ENCODE measurements around the gene APOBR. TPM values are rescaled to one million over a fixed set of nuclear protein-coding genes. Genes with fewer than 3 reads are reported as not detected.
"Not testable (repeated sequence)": the region's sequence is repeated elsewhere in the genome, so short reads cannot be mapped to it uniquely, and the experiment has no call there.

The APOBR gene, protein sequence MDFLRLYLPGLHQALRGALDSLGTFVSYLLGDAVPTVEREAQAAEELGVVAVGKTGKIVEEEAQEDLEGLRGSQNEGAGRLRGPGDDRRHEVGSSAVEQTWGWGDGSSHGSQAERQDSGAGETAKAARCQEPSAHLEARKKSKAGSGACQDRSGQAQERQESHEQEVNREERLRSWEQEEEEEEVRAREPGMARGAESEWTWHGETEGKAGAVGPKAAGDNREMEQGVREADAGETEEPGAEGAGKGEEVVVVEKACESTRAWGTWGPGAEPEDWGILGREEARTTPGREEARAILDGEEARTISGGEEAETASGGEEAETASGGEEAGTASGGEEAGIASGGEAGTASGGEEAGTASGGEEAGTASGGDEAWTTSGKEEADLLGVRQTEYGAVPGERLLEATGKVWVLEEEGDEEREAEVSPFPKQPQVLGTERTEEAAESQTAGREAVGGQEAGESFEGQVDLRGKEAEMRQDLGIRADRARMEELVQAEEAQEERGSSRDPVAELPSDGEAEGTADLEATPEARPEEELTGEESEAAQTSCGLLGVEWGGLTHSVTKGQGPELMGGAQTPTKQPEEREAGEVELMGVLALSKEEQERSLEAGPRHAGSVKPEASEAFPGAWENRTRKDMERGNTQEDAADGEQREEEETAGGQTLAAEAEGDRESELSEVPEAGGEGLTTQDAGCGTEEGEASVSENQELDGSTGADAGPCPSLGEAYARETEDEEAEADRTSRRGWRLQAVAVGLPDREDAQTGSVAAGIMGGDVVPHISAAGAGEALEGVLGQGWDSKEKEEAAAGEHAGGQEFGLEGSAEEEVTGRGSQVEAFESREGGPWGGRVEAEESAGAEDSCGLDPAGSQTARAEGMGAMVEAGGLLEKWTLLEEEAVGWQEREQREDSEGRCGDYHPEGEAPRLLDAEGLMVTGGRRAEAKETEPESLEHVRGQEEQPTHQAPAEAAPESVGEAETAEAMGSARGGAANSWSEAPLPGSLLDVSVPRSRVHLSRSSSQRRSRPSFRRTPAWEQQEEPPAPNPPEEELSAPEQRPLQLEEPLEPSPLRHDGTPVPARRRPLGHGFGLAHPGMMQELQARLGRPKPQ
- polyA plus RNA-seq, result 10 to 100 TPM in 1 of 4 donors, 1 to 10 TPM in 2, under 1 TPM in 1; 0.89 to 11.9 (median 2.3) TPM
- long read RNA-seq, donor 1, result 0 reads
- long read RNA-seq, donor 2, result 0 reads
- long read RNA-seq, donor 3, result 0 reads
- long read RNA-seq, donor 4, result 0 reads
- long read RNA-seq, donor 5, result 0 reads
- long read RNA-seq, donor 6, result 0 reads
- long read RNA-seq, donor 7, result 0 reads
- long read RNA-seq, donor 8, result 0 reads
- long read RNA-seq, donor 9, result 0 reads
- long read RNA-seq, donor 10, partial matches to known transcripts, result 5 of 5 reads
- long read RNA-seq, donor 10, other reads (novel, unspliced or antisense), result 0 of 5 reads

DNA sequence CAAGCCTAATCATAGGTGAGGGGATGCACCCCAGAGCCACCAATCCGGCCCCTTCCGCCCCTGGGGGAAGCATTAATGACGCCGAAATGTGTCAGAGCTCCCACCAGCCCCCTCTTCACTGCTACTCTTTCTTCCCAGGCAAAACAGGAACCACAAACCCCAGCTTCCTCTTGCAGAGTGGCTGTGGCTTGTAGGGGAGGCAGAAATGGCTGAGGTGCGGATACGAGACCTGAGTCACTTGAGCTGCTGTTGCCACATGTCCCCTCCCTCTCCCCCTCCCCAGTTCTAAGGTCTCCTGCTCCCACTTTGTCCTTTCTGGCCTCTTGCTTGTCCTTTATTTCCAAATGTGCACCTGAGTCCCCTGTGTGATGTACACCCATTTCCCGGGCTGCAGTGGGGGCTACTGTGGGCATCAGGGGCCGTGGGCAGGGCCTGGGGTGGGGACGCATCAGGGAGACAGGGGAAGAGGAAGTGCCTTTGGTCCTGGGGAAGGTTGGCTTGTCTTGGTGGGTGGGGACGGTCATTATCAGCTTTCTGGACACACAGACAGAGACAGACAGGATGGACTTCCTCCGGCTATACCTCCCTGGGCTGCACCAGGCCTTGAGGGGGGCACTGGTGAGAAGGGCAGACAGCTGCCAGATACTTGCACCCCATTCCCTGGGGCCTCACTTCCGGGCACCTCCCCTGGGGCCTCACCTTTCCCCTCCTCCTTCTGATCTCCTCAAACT is at the start of gene APOBR:
TSS of gene APOBR (plus strand) at position 523 of the 731 bp plus-strand sequence. CDS start at position 562, 39 bp downstream.
- peak; percentile 59 to 77 for DNase-seq
- 41 to 63% (median 49%) methylated on average over 10 to 12 of the region's 12 CpGs for WGBS, 3 donors
- H3K27ac ChIP-seq (ENCODE audit: low read depth in 1 of 3, low read length in 2 of 3), result peak within 1 kb of the TSS; percentile 39 to 89 (median 63)

GRCh38 chr16:28446388-28446787 is 48.1 kb upstream of the APOBR start:
- H3K4me3 ChIP-seq (ENCODE audit: low read depth in 1 of 3, low read length in 3 of 3); FAIRE-seq; H3K9me3 ChIP-seq (ENCODE audit: control insufficient read depth in 2 of 2, insufficient read depth in 1 of 2, low read depth in 1 of 2, low read length in 1 of 2); H3K4me1 ChIP-seq (ENCODE audit: control insufficient read depth in 3 of 3, insufficient read depth in 2 of 3, low read depth in 1 of 3, low read length in 2 of 3); H3K27ac ChIP-seq (ENCODE audit: low read depth in 1 of 3, low read length in 2 of 3); H3K36me3 ChIP-seq (ENCODE audit: control insufficient read depth in 3 of 3, insufficient read depth in 2 of 3, low read depth in 1 of 3, low read length in 3 of 3); H3K27me3 ChIP-seq (ENCODE audit: control insufficient read depth in 3 of 3, insufficient read depth in 3 of 3, low read length in 3 of 3); DNase-seq: not testable (repeated sequence)
- no CpG with 5 or more reads among the region's 4 CpGs for WGBS, 3 donors

More for the DNA sequence above, at the start of gene APOBR:
- Histone ChIP-seq H3K36me3 (ENCODE audit: control insufficient read depth in 3 of 3, insufficient read depth in 2 of 3, low read depth in 1 of 3, low read length in 3 of 3) (peaks cover 0 to 6% (median 0%) of the 10 kb centered on the region in 3 donors), H3K4me3 (ENCODE audit: low read depth in 1 of 3, low read length in 3 of 3) (peak within 1 kb of the TSS; percentile 1 to 46 (median 35)), H3K9me3 (ENCODE audit: control insufficient read depth in 2 of 2, insufficient read depth in 1 of 2, low read depth in 1 of 2, low read length in 1 of 2) (no peaks in the 10 kb centered on the region), H3K27me3 (ENCODE audit: control insufficient read depth in 3 of 3, insufficient read depth in 3 of 3, low read length in 3 of 3) (no peaks in the 10 kb centered on the region), H3K4me1 (ENCODE audit: control insufficient read depth in 3 of 3, insufficient read depth in 2 of 3, low read depth in 1 of 3, low read length in 2 of 3) (peaks cover 0 to 17% (median 0%) of the 10 kb centered on the region in 3 donors)
- no peak for FAIRE-seq

DNA sequence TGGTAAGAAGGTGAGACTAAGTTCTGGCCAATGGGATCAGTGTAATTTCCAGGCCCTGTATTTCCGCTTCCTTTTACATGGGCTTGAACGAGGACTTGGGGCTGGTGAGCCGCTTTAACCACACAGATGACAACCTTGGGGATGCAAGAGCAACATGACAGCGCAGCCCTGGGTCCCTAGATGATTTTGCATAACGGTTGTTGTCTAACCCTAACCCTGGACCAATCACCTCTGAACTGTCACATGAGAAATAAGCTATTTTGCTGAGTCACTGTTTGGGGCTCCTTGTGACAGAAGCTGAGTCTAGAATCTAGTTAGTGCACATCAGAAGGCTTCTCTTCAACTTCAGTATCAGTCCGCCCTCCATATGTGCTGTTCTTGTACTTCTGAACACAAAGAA is 47.4 kb upstream of the APOBR start:
- WGBS, 3 donors, result no CpG with 5 or more reads among the region's 6 CpGs
- not testable (repeated sequence) for FAIRE-seq

DNA sequence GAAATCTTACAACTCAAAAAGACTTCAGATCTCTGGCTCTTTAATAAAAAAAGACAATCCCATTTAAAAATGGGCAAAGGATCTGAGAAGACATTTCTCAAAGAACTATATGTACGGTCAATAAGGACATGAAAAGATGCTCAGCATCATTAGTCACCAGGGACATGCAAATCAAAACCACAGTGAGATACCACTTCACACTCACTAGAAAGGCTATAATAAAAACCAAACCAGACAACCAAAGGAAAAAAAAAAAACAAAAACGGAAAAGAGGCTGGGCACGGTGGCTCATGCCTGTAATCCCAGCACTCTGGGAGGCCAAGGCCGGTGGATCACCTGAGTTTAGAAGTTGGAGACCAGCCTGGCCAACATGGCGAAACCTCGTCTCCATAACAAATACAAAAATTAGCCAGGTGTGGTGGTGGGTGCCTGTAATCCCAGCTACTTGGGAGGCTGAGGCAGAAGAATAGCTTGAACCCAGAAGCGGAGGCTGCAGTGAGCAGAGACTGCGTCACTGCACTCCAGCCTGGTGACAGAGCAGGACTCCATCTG is 20.7 kb upstream of the APOBR start:
- H3K27me3 ChIP-seq (ENCODE audit: control insufficient read depth in 3 of 3, insufficient read depth in 3 of 3, low read length in 3 of 3), result no peaks in the 10 kb centered on the region
- H3K27ac ChIP-seq (ENCODE audit: low read depth in 1 of 3, low read length in 2 of 3), result no peak overlapping the region
- WGBS, 3 donors, result 82 to 93% (median 90%) methylated on average over 8 of the region's 8 CpGs
- no peak overlapping the region for H3K4me3 ChIP-seq (ENCODE audit: low read depth in 1 of 3, low read length in 3 of 3)
- FAIRE-seq, result no peak
- H3K36me3 ChIP-seq (ENCODE audit: control insufficient read depth in 3 of 3, insufficient read depth in 2 of 3, low read depth in 1 of 3, low read length in 3 of 3), result peaks cover 4 to 42% (median 6%) of the 10 kb centered on the region in 3 donors
- no peaks in the 10 kb centered on the region for H3K9me3 ChIP-seq (ENCODE audit: control insufficient read depth in 2 of 2, insufficient read depth in 1 of 2, low read depth in 1 of 2, low read length in 1 of 2)
- no peak for DNase-seq
- H3K4me1 ChIP-seq (ENCODE audit: control insufficient read depth in 3 of 3, insufficient read depth in 2 of 3, low read depth in 1 of 3, low read length in 2 of 3), result no peaks in the 10 kb centered on the region

More for the DNA sequence above, 47.4 kb upstream of the APOBR start:
- H3K27ac ChIP-seq (ENCODE audit: low read depth in 1 of 3, low read length in 2 of 3); H3K4me3 ChIP-seq (ENCODE audit: low read depth in 1 of 3, low read length in 3 of 3); H3K9me3 ChIP-seq (ENCODE audit: control insufficient read depth in 2 of 2, insufficient read depth in 1 of 2, low read depth in 1 of 2, low read length in 1 of 2); H3K36me3 ChIP-seq (ENCODE audit: control insufficient read depth in 3 of 3, insufficient read depth in 2 of 3, low read depth in 1 of 3, low read length in 3 of 3); H3K4me1 ChIP-seq (ENCODE audit: control insufficient read depth in 3 of 3, insufficient read depth in 2 of 3, low read depth in 1 of 3, low read length in 2 of 3); DNase-seq; H3K27me3 ChIP-seq (ENCODE audit: control insufficient read depth in 3 of 3, insufficient read depth in 3 of 3, low read length in 3 of 3): not testable (repeated sequence)

DNA sequence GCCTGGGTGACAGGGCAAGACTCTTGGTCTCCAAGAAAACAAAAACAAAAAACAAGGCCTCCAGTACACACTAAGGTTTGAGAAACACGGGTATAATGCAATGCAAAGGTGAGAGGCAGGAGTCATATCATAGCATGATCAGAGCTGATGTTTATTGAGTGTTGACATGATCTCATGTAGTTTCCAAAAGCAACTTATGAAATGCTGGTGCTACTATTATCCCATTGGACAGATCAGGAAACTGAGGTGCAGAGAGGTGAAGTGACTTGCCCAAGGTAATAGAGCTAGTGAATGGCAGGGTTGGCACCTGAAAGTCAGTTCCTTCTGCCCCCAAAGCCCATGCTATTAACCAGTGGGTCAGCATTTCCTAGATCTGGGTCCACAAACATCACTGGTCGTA is 19.2 kb upstream of the APOBR start:
- FAIRE-seq (no peak), DNase-seq (no peak)
- no peaks in the 10 kb centered on the region for H3K9me3 ChIP-seq (ENCODE audit: control insufficient read depth in 2 of 2, insufficient read depth in 1 of 2, low read depth in 1 of 2, low read length in 1 of 2)
- peaks cover 4 to 54% (median 10%) of the 10 kb centered on the region in 3 donors for H3K36me3 ChIP-seq (ENCODE audit: control insufficient read depth in 3 of 3, insufficient read depth in 2 of 3, low read depth in 1 of 3, low read length in 3 of 3)
- H3K27ac ChIP-seq (ENCODE audit: low read depth in 1 of 3, low read length in 2 of 3), result no peak overlapping the region
- no peaks in the 10 kb centered on the region for H3K27me3 ChIP-seq (ENCODE audit: control insufficient read depth in 3 of 3, insufficient read depth in 3 of 3, low read length in 3 of 3)
- H3K4me1 ChIP-seq (ENCODE audit: control insufficient read depth in 3 of 3, insufficient read depth in 2 of 3, low read depth in 1 of 3, low read length in 2 of 3), result no peaks in the 10 kb centered on the region
- H3K4me3 ChIP-seq (ENCODE audit: low read depth in 1 of 3, low read length in 3 of 3), result no peak overlapping the region
- WGBS, 3 donors, result 84 to 96% (median 93%) methylated on average over 2 of the region's 2 CpGs

GRCh38 chr16:28477311-28477920 is 17.0 kb upstream of the APOBR start:
- H3K9me3 ChIP-seq (ENCODE audit: control insufficient read depth in 2 of 2, insufficient read depth in 1 of 2, low read depth in 1 of 2, low read length in 1 of 2), result no peaks in the 10 kb centered on the region
- FAIRE-seq (no peak), DNase-seq (no peak)
- 93 to 97% (median 95%) methylated on average over 14 of the region's 14 CpGs for WGBS, 3 donors
- peaks cover 0 to 2% (median 0%) of the 10 kb centered on the region in 3 donors for H3K4me1 ChIP-seq (ENCODE audit: control insufficient read depth in 3 of 3, insufficient read depth in 2 of 3, low read depth in 1 of 3, low read length in 2 of 3)
- H3K4me3 ChIP-seq (ENCODE audit: low read depth in 1 of 3, low read length in 3 of 3), result no peak overlapping the region
- H3K27me3 ChIP-seq (ENCODE audit: control insufficient read depth in 3 of 3, insufficient read depth in 3 of 3, low read length in 3 of 3), result no peaks in the 10 kb centered on the region
- peaks cover 4 to 60% (median 16%) of the 10 kb centered on the region in 3 donors for H3K36me3 ChIP-seq (ENCODE audit: control insufficient read depth in 3 of 3, insufficient read depth in 2 of 3, low read depth in 1 of 3, low read length in 3 of 3)
- H3K27ac ChIP-seq (ENCODE audit: low read depth in 1 of 3, low read length in 2 of 3), result no peak overlapping the region

GRCh38 chr16:28478506-28479180 is 15.8 kb upstream of the APOBR start:
- Histone ChIP-seq H3K4me3 (ENCODE audit: low read depth in 1 of 3, low read length in 3 of 3) (no peak overlapping the region), H3K27ac (ENCODE audit: low read depth in 1 of 3, low read length in 2 of 3) (no peak overlapping the region), H3K27me3 (ENCODE audit: control insufficient read depth in 3 of 3, insufficient read depth in 3 of 3, low read length in 3 of 3) (no peaks in the 10 kb centered on the region), H3K4me1 (ENCODE audit: control insufficient read depth in 3 of 3, insufficient read depth in 2 of 3, low read depth in 1 of 3, low read length in 2 of 3) (peaks cover 0 to 2% (median 0%) of the 10 kb centered on the region in 3 donors), H3K9me3 (ENCODE audit: control insufficient read depth in 2 of 2, insufficient read depth in 1 of 2, low read depth in 1 of 2, low read length in 1 of 2) (no peaks in the 10 kb centered on the region), H3K36me3 (ENCODE audit: control insufficient read depth in 3 of 3, insufficient read depth in 2 of 3, low read depth in 1 of 3, low read length in 3 of 3) (peaks cover 4 to 65% (median 19%) of the 10 kb centered on the region in 3 donors)
- no peak for FAIRE-seq
- WGBS, 3 donors, result 91 to 94% (median 93%) methylated on average over 16 of the region's 16 CpGs
- no peak for DNase-seq
